OCI-LY3 (cell line): ENCODE data around the gene URI1.

ENCODE experiments used
- H2AFZ ChIP-seq: fragments of 200-600, 300-600 bp; shearing (Covaris generic); 2 replicates; pipeline ENCODE4 v1.6.0; 2014; ENCODE audit warnings: antibody characterized with exemption, low read depth, low read length
- H3K27ac ChIP-seq: fragments of 200-600, 300-600 bp; sonication (generic); 2 replicates; pipeline ENCODE4 v1.5.1; 2014; ENCODE audit warnings: mild to moderate bottlenecking, low read length, moderate library complexity, mixed read lengths
- H3K27me3 ChIP-seq: fragments of 200-600, 300-600 bp; sonication (generic); 2 replicates; pipeline ENCODE4 v1.6.1; 2014; ENCODE audit warnings: low read depth, low read length, mixed read lengths
- H3K36me3 ChIP-seq: fragments of 200-600, 300-600 bp; sonication (generic); replicated peaks from 2 replicates; pipeline ENCODE3; 2014; ENCODE audit warnings: low read depth, low read length, mixed read lengths
- H3K4me1 ChIP-seq: fragments of 300-600, 200-600 bp; sonication (generic); 2 replicates; pipeline ENCODE4 v1.6.1; 2014; ENCODE audit warnings: low read length, mixed read lengths
- H3K4me2 ChIP-seq: fragments of 200-600, 300-600 bp; sonication (generic); 2 replicates; pipeline ENCODE4 v1.6.1; 2014; ENCODE audit warnings: low read length, mixed read lengths
- H3K4me3 ChIP-seq: fragments of 300-600, 200-600 bp; sonication (generic); 2 replicates; pipeline ENCODE4 v1.5.1; 2014; ENCODE audit warnings: antibody characterized with exemption, mild to moderate bottlenecking, low read length, moderate library complexity
- H3K79me2 ChIP-seq: fragments of 300-600, 200-600 bp; shearing (Covaris generic); 2 replicates; pipeline ENCODE4 v1.6.1; 2014; ENCODE audit warnings: mild to moderate bottlenecking, low read length, mixed read lengths
- H3K9ac ChIP-seq: fragments of 300-600, 200-600 bp; shearing (Covaris generic); 2 replicates; pipeline ENCODE4 v1.6.0; 2014; ENCODE audit warnings: mild to moderate bottlenecking, low read length, moderate library complexity
- H3K9me3 ChIP-seq: fragments of 200-600, 300-600 bp; shearing (Covaris generic); 2 replicates; pipeline ENCODE4 v1.6.1; 2014; ENCODE audit warnings: low read length, mixed read lengths; ENCODE audit not compliant: insufficient read depth
- H4K20me1 ChIP-seq: fragments of 200-600, 300-600 bp; sonication (generic); 2 replicates; pipeline ENCODE4 v1.6.1; 2016; ENCODE audit warnings: low read length, mixed read lengths; ENCODE audit not compliant: insufficient read depth
- CTCF ChIP-seq: fragments of 200-600, 300-600 bp; sonication (generic); IDR thresholded peaks from 2 replicates; pipeline ENCODE4 v1.5.1; 2014; ENCODE audit warnings: antibody characterized with exemption, low read length, low read depth
- EZH2phosphoT487 ChIP-seq: fragments of 200-600 bp; shearing (Covaris generic); IDR thresholded peaks from 2 replicates; pipeline ENCODE4 v1.6.1; 2018; ENCODE audit warnings: antibody characterized with exemption, mixed run types, low read depth

URI1 gene

GRCh38 chr19:29952177-29952576 is 10.1 kb downstream of the URI1 start:
- no peak for TF ChIP-seq CTCF
- TF ChIP-seq EZH2phosphoT487, result no peak
- Histone ChIP-seq H3K36me3 (peaks cover 28% of the 10 kb centered on the region), H4K20me1 (peaks cover 64% of the 10 kb centered on the region), H3K27ac (no peak overlapping the region), H3K9ac (no peak overlapping the region), H3K4me1 (peaks cover 16% of the 10 kb centered on the region), H2AFZ (no peak overlapping the region), H3K79me2 (peaks cover 90% of the 10 kb centered on the region), H3K4me3 (no peak overlapping the region), H3K27me3 (no peaks in the 10 kb centered on the region), H3K4me2 (no peak overlapping the region), H3K9me3 (peaks cover 7% of the 10 kb centered on the region; the same call in 1 of the 2 replicates)

GRCh38 chr19:29952646-29953045 is 10.6 kb downstream of the URI1 start:
- Histone ChIP-seq H3K4me3 (no peak overlapping the region), H3K4me1 (peaks cover 16% of the 10 kb centered on the region), H3K79me2 (peaks cover 89% of the 10 kb centered on the region), H3K9me3 (peaks cover 6% of the 10 kb centered on the region; the same call in 1 of the 2 replicates), H3K36me3 (peaks cover 24% of the 10 kb centered on the region), H3K4me2 (no peak overlapping the region), H3K27ac (no peak overlapping the region), H3K9ac (no peak overlapping the region), H2AFZ (no peak overlapping the region), H4K20me1 (peaks cover 59% of the 10 kb centered on the region), H3K27me3 (no peaks in the 10 kb centered on the region)
- no peak for TF ChIP-seq EZH2phosphoT487
- TF ChIP-seq CTCF, result no peak

GRCh38 chr19:29953352-29954247 is 11.6 kb downstream of the URI1 start:
- Histone ChIP-seq H3K4me3 (no peak overlapping the region), H3K9me3 (no peaks in the 10 kb centered on the region), H3K27ac (no peak overlapping the region), H3K27me3 (no peaks in the 10 kb centered on the region), H3K4me1 (peaks cover 16% of the 10 kb centered on the region), H3K36me3 (peaks cover 18% of the 10 kb centered on the region), H3K79me2 (peaks cover 88% of the 10 kb centered on the region), H3K9ac (no peak overlapping the region), H3K4me2 (peak overlapping the region; percentile 26), H2AFZ (no peak overlapping the region), H4K20me1 (peaks cover 53% of the 10 kb centered on the region)
- TF ChIP-seq EZH2phosphoT487 (no peak), CTCF (no peak)

GRCh38 chr19:29956855-29957254 is 14.8 kb downstream of the URI1 start:
- Histone ChIP-seq H3K79me2 (peaks cover 97% of the 10 kb centered on the region), H3K4me1 (peaks cover 16% of the 10 kb centered on the region), H3K4me2 (no peak overlapping the region), H3K27ac (no peak overlapping the region), H3K27me3 (no peaks in the 10 kb centered on the region), H3K9me3 (no peaks in the 10 kb centered on the region), H3K4me3 (no peak overlapping the region), H4K20me1 (peaks cover 42% of the 10 kb centered on the region), H2AFZ (no peak overlapping the region), H3K36me3 (peaks cover 12% of the 10 kb centered on the region), H3K9ac (no peak overlapping the region)
- TF ChIP-seq CTCF, result no peak
- no peak for TF ChIP-seq EZH2phosphoT487
